Stimulated activated CD4-positive, alpha-beta T cell treated with anti-CD3 and anti-CD28 coated beads, Interleukin-1b, Interleukin-23, amount 100 ng/mL, for 4 hours (primary cell): ENCODE data around the gene PRXL2C.
"Not testable (repeated sequence)": the region's sequence is repeated elsewhere in the genome, so short reads cannot be mapped to it uniquely, and the experiment has no call there.

Experiments used
- DNase-seq, 2 donors: peaks; one replicate each; pipeline ENCODE4 v3.0.0-alpha.2; 2020; ENCODE audit warnings: low read depth in 2 of 2

The PRXL2C gene, protein sequence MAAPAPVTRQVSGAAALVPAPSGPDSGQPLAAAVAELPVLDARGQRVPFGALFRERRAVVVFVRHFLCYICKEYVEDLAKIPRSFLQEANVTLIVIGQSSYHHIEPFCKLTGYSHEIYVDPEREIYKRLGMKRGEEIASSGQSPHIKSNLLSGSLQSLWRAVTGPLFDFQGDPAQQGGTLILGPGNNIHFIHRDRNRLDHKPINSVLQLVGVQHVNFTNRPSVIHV

DNA sequence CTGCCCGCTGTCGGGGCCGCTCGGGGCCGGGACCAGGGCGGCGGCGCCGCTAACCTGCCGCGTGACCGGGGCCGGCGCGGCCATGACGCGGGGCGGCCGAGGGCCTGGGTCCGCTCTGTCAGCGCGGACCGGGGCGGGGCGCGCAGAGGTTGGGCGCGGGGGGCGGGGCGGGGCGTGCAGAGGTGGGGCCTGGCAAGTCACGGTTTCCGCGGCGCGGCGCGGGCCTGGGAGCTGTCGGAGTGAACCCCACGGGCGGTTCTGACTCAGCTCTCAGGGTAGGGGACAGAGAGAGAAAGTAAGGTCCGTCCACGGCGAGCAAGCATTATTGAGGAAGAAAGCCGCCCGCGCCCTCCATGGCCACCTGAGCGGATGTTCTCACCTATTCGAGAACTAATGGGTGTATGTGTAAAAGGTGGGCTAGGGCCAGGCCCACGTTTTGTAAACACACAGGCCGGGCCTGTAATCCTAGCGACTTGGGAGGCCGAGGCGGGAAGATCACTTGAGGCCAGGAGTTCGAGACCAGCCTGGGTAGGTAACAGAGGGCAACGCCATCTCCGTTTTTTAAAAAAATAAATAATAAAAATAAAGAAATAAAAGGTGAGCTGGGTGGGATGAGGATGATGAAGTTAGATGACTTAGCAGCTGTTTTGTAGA lies at the start of gene PRXL2C:
PRXL2C (minus strand) TSS at position 120 of the 654 bp plus-strand sequence; CDS start at position 84, 36 bp downstream.
- DNase-seq: peak; percentile 77 to 85

DNA sequence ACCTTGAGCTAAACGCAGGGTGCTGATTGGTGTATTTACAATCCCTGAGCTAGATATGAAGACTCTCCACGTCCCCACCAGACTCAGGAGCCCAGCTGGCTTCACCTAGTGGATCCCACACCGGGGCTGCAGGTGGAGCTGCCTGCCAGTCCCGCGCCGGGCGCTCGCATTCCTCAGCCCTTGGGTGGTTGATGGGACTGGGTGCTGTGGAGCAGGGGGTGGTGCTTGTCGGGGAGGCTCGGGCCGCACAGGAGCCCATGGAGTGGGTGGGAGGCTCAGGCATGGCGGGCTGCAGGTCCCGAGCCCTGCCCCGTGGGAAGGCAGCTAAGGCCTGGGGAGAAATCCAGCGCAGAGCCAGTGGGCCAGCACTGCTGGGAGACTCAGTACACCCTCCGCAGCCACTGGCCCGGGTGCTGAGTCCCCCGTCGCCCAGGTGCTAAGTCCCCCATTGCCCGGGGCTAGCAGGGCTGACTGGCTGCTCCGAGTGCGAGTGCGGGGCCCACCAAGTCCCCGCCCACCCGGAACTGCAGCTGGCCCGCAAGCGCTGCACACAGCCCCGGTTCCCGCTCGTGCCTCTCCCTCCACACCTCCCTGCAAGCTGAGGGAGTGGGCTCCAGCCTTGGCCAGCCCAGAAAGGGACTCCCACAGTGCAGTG lies 45.7 kb upstream of the PRXL2C start:
- not testable (repeated sequence) for DNase-seq

DNA sequence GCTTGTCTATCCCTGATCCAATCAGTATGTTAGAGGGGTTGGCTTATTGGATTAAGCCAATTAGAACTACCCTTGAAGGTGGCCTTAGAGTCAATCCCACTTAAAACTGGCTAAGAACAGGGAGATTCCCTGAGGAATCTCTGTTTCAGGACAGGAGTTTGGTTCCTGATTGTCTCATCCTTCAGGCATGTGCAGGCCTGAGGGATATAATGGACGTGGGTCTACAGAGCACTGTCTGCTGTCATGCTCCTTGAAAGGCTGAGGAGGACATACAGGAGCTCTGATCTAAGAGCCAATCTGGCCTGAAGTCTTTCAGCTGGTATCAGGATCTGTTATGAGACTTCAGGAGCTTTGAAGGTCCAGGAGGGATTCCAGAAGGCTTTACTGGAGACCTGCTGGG lies 36.2 kb upstream of the PRXL2C start:
- no peak for DNase-seq

DNA sequence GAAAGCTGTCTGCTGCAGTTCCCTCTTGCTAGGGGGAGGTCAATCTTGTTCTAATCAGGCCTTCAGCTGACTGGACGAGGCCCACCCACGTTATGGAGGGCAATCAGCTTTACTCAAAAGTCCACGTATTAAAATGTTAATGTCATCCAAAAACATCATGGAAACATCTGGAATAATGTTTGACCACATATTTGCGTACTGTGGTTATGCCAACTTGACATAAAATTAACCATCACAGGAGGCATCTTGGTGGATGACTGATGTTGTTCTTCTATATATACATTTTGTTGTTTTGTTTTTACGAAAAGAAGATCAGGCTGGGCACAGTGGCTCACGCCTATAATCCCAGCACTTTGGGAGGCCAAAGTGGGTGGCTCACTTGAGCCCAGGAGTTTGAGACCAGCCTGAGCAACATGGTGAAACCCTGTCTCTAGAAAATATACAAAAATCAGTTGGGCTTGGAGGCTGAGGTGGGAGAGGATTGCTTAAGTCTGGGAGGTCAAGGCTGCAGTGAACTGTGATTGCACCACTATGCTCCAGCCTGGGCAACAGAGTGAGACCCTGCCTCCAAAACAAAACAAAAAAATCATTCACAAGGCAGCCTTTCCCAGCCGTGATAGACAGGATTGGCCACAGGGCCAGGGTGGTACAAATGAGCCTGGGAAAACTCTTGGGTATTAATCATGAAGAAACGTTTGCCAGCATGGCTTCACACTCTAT lies 33.8 kb upstream of the PRXL2C start:
- DNase-seq: no peak

DNA sequence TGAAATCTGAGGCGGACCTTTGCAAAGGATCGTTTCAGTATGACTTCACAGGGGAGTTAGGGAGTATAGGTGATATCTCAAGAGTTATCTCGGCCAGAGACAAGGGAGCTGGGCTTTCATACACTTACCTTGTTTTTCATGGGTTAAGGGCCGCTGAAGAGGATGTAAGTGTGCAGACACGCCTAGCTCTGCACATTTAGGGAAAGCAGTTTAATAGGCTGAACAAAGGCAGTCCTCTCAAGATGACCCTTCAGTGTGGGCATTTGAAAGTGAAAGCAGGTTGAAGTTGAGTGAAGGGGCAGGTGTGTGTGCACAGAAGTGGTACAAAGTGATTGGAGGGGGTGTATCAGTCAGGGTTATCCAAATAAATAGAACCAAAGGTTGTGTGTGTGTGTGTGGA lies 33.1 kb upstream of the PRXL2C start:
- no peak for DNase-seq

DNA sequence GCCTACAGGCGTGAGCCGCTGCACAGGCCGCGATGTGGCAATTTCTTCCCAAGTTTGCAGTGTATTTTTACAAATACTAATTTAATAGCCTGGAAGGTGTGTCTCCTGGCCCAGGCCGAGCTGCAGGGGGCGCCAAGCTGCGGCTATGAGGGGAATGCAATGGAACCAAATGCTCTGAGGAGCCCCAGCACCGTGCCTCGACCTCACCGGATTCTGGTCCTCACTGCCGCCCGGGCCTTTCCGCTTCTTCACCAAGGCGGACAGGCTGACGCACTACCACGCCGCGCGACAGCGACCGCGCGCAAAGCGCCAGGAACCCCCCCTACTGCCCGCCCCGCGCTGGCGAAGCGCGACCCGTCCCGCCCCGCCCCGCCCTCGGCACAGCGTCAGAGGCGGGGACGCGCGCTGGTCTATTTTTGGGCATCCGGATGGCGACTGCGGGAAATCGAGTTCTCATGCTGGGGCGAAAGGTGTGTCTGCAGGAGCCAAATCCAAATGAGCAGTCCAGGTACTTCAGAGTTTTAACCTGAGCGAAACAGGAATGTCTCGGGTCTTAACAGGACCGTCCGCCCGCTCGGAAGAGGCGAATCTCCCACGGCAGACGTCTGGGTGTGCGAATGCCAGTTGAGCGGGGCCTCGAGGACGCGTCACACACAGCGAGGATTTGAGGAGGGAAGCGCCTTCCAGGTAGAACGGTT lies 31.7 kb upstream of the PRXL2C start:
- DNase-seq: peak; percentile 56 to 61

DNA sequence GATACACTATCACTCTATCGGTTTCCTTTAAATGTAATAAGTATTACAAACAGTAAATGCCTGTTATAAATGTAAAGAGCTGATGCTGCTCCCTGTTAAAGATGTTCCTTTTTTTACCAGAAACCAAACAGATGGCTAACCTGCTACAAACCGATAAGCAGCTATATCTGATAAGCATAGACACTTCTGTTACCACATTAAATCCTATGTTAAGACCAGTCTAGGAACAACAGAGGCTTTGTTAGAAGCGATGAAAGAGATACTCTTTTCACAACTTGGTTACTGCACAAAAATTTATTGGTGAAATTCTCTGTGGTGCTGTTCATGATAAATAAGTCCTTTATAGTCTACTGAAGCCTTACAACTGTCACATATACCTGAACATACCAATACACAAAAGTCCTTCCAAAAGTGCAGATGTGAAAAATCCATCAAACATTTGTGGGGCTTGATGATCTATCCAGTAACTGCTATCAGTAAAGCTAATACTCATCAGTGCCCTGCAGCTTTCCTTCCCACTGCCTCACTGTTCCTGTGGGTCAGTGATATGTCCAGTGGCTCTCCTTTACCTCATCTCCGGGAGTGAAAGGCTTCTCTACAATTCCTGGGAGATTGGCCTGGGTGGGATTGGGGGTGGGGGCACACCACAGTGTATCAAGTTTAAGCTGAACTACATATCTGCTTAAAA lies 25.8 kb upstream of the PRXL2C start:
- DNase-seq: no peak

DNA sequence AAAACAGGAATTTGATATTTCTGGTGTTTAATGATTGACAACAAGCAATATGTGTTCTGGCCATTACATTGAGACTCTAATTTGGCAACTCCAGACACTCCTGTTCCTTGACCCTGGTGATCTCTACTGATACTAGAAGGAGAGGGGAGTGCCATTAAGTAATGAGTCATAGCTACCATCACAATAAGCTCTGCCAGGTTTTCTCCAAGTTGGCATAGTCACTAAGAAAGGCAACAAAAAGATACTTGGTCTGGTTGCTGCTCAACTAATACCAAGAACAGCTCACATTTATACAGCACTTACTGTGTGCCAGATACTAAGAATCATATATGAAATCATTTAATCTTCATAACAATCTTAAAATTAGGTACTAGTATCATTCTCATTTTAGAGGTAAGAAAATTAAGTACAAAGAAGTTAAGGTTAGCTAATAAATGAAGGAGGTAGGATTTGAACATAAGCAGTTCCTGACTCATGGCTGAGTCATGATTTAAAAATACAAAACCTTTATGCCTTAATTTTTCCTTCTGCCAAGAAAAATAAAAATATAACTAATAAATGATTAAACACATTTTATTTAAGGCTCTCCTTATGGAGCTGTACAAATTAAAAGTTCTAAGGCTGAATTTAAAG lies 19.9 kb upstream of the PRXL2C start:
- DNase-seq: no peak

DNA sequence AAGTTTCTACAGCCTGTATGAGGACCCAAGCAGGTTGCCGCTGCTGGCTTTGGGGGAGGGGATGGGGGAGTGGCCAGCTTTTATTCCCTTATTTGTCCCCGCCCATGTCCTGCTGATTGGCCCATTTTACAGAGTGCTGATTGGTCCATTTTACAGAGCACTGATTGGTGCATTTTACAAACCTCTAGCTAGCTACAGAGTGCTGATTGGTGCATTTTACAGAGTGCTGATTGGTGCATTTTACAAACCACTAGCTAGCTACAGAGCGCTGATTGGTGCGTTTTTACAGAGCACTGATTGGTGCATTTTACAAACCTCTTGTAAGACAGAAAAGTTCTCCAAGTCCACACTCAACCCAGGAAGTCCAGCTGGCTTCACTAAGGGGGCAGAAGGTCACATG lies 18.7 kb upstream of the PRXL2C start:
- DNase-seq: not testable (repeated sequence)

DNA sequence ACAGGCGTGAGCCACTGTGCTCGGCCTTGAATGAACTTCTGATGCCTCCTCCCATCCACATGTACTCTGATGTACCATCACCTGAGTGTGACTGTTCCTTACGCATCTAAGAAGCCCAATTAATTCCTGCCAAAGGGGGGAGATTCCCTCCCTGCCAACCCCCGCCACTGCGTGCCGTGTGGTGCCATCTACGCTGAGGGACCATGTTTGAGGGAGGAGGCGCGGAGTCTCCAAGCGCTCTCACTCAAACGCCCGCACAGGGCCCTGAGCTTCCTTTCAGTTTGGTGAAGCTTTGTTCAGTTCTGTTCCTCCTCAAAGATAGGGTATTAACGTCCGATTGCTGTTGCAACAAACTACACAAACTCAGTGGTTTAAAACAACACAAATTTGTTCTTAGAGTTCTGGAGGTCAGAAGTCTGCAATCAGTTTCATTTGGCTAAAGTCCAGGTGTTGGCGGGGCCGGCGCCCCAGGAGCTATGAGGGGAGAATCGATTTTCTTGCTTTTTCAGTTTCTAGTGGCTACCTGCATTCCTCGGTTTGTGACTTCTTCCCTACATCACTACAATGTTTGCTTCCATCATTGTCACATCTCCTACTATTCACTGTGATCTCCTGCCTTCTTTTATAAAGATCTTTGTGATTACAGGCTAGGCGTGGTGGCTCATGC lies 13.9 kb upstream of the PRXL2C start:
- no peak for DNase-seq

DNA sequence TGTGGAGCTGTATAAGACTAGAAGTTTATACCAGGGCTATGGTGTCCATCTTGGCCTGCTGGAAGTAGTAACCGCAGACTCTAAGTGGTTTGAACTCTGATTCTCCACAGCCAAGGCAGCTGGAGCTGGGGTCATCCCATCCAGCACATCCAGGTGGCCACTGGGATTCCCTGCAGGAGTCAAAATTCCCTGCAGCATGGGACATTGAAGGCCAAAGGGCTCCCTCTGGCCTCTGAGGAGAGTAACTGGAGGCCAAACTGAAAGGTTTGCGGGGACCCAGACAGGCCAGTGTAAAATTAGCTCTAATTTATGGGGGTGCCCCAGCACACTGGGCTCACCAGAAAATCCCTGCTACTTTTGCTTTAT lies 12.2 kb upstream of the PRXL2C start:
- DNase-seq: no peak

DNA sequence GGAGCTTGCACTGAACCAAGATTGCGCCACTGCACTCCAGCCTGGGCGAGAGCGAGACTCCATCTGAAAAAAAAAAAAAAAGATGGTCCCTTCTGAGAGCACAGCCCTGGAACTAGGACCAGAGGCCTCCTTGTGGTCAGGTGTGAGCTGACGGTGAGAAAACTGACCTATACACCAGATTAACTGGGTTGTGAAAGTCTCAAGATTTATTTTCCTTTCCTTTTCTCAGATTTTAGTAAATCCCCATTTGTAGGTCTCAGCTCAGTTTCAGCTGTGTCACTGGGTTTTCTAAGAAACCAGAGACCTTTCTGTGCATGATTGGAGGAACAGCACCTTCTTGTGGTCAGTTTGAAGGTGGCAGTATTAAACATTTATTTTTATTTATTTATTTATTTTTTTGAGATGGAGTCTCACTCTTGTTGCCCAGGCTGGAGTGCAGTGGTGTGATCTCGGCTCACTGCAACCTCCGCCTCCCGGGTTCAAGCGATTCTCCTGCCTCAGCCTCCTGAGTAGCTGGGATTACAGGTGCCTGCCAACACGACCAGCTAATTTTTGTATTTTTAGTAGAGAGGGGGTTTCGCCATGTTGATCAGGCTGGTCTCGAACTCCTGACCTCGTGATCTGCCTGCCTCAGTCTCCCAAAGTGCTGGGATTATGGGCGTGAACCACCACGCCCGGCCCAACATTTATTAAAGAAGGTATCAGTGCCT lies 11.7 kb upstream of the PRXL2C start:
- DNase-seq: not testable (repeated sequence)

DNA sequence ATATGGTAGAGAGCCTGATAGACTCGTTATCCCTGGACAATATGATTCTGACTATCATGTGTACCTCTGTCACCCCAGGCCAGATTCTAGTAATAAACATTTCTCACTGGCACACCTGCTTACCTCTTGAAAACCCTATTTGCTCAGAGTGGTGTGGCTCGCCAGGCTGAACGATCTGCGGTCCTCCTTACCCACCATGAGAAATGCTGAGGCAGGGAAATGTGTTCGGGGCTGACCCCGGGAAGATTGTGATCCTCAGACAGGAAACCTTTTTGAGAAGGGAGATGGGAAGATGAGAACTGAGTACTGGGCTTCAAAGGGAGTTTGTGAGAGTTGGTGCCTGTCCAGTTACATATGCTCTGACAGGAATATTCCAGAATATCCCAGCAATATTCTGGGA lies 10.7 kb upstream of the PRXL2C start:
- DNase-seq: no peak

DNA sequence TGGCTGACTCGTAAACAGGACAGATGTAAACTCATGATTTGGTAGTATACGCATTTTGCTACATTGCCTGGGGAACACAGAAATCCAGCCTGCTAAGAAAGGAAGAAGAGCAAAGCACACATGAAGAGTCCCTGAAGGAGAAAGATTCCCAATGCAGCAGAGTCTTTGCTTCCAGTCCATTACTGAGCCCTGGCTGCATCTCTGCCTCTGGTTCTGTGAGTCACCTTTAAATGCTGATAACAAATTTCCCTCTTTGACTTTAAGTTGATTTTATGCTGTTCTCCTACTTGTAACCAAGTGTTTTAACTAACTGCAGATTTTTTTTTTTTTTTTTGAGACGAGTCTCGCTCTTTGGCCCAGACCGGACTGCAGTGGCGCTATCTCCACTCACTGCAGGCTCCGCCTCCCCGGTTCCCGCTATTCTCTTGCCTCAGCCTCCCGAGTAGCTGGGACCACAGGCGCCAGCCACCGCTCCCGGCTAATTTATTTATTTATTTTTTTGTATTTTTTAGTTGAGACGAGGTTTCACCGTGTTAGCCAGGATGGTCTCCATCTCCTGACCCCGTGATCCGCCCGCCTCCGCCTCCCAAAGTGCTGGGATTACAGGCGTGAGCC lies 8.5 kb upstream of the PRXL2C start:
- DNase-seq: no peak

DNA sequence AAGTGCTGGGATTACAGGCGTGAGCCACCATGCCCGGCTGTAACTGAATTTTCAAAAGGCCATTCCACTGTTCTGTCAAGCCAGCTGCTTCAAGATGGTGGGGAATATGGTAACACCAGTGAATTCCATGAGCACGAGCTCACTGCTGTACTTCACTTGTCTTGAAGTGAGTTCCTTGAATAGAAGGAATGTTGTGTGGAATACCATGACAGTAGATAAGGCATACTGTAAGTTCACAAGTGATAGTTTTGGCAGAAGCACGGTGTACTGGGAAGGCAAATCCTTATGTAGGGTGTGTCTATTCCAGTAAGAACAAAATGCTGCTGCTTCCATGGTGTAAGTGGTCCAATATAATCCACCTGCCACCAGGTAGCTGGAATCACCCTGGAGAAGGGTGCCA lies 6.6 kb upstream of the PRXL2C start:
- no peak for DNase-seq

DNA sequence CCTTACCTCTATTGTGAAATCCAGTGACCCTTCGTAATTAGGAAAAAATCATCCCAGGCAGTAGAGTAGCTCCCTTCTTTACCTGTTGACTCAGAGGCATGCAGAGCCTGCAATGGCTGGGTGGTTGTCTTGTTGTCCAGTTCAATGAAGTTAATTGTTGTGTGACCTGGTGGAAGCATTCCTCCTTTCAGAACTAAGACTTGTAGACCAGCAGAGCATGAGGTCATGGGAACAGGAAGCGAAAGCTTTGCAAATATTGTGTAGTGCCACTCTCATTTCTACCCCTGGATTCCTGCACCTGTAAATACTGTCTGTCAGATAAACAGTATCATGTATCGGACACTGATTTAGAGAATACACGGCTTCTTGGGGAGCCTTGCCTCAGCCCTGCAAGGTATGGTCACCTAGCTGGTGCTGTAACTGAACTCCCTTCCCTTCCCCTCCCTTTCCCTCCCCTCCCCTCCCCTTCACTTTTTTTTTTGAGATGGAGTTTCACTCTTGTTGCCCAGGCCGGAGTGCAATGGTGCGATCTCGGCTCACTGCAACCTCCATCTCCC lies 5.7 kb upstream of the PRXL2C start:
- DNase-seq: no peak

DNA sequence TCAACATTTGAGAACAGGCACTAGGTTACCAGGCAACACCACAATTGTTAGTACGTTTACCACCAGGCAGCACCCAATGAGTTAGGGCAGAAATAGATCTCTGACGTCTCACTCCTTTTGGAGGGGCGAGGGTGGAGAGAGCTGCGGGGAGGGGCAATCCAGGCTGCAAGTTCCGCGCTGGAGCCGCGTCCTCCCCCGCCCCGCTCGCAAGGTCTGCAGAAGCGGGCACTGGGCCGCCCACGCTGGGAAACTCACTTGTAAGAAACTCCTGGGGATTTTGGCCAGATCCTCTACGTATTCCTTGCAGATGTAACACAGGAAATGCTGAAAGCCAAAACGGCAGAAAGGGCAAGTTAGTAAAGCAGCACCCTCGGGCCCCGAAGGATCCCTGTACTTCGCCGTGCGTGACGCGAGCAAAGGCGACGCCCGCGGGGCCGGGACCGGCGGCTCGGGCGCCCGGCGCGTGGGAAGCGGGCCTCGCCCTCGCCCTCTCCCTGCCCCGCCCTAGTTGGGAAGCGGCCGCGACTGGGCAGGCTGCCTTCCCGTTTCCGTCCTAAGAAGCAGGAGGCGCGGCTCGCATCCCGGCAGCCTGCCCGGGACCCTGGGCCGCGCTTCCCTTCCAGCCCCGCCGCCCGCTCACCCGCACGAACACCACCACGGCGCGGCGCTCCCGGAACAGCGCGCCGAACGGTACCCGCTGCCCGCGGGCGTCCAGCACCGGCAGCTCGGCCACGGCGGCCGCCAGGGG lies 493 bp downstream of the PRXL2C start:
- peak; percentile 31 to 39 for DNase-seq

DNA sequence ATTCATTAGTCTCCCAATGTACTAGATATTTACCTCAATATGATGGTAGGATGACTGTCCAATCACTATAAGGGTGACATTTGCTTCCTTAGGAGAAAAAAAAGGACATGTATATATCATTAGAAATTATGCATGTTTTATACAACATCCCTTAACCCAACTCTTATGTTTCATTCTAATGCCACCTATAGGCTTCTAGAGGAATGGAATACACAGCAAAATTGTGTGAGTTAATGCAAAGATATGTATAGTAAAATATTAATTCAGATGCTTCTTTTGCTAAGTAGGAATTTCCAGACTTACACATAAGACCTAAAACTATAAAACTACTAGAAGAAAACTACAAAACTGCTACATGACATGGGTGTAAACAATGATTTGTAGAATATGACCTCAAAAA lies 3.5 kb downstream of the PRXL2C start:
- no peak for DNase-seq
